22Rv1 (cell line): Measurements from ENCODE around the gene ERC1.

Source experiments
- H3K27ac ChIP-seq: fragments of 450-650 bp; 2 replicates; pipeline ENCODE4 v1.5.1; 2017
- CTCF ChIP-seq: fragments of 450-650 bp; IDR thresholded peaks from 2 replicates; pipeline ENCODE4 v1.5.1; 2017; ENCODE audit warnings: mild to moderate bottlenecking
- ZFX ChIP-seq: fragments of 450-650 bp; IDR thresholded peaks from 2 replicates; pipeline ENCODE4 v1.6.1; 2017; ENCODE audit warnings: antibody characterized with exemption, borderline replicate concordance

Gene ERC1

DNA sequence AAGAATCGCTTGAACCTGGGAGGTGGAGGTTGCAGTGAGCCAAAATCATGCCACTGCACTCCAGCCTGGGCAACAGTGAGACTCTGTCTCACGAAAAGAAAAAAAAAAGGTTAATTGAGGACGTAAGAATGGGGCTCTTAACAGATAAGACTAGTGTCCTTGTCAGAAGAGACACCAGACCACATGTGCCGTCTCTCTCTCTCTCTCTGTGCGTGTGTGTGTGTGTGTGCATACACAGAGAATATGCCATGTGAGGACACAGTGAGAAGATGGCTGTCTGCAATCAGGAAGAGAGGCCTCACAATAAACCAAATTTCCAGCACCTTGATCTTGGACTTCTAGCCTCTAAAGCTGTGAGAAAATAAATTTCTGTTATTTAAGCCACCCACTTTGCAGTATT lies 11.7 kb upstream of the ERC1 start:
- no peak overlapping the region for H3K27ac ChIP-seq
- TF ChIP-seq CTCF (no peak), ZFX (no peak)

GRCh38 chr12:981176-981828 lies 9.7 kb upstream of the ERC1 start:
- no peak overlapping the region for H3K27ac ChIP-seq
- TF ChIP-seq ZFX (no peak), CTCF (no peak)

GRCh38 chr12:981961-982360 lies 9.1 kb upstream of the ERC1 start:
- no peak for TF ChIP-seq CTCF
- no peak for TF ChIP-seq ZFX
- no peak overlapping the region for H3K27ac ChIP-seq

DNA sequence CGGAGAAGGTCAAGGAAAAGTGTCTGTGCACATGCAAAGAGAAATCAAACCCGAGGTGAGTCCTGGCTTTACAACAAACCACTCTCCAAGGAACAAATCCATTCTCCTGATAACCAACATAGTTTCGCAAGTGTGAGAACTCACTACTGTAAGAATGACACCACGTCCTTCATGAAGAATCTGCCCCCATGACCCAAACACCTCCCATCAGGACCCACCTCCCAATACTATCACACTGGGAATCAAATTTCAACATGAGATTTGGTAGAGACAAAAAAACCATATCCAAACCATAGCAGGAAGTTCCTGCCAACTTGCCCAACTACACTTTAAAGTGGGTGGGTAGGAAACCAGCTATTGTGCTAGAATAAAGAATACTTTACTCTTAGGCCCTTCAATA lies 2.4 kb upstream of the ERC1 start:
- H3K27ac ChIP-seq, result no peak overlapping the region
- no peak for TF ChIP-seq ZFX
- TF ChIP-seq CTCF, result no peak

GRCh38 chr12:989051-989450 lies 2.0 kb upstream of the ERC1 start:
- TF ChIP-seq ZFX (no peak), CTCF (no peak)
- H3K27ac ChIP-seq, result no peak overlapping the region

- TF ChIP-seq ZFX (no peak), CTCF (no peak)
- H3K27ac ChIP-seq, result peak overlapping the region; percentile 83
Observed at GRCh38 chr12:989751-990660, 1.0 kb upstream of the ERC1 start.
